NT2/D1 (cell line): ENCODE results near the gene PARP14.
A peak's percentile ranks its signal among the peaks of the same experiment; 100 is the strongest.
"Not testable (repeated sequence)": the region's sequence is repeated elsewhere in the genome, so short reads cannot be mapped to it uniquely, and the experiment has no call there.

Experiments used
- DNase-seq: peaks from one replicate; pipeline ENCODE4 v3.0.0-alpha.2; 2011; ENCODE audit warnings: low read depth, low spot score
- H3K27me3 ChIP-seq: 2 replicates; pipeline ENCODE4 v1.6.0; 2011; ENCODE audit warnings: mild to moderate bottlenecking; ENCODE audit not compliant: insufficient read length, insufficient read depth
- H3K36me3 ChIP-seq: 2 replicates; pipeline ENCODE4 v1.6.1; 2011; ENCODE audit warnings: mild to moderate bottlenecking, low read length, mixed read lengths; ENCODE audit not compliant: insufficient read depth, insufficient read length
- H3K4me1 ChIP-seq: 2 replicates; pipeline ENCODE4 v1.5.1; 2011; ENCODE audit not compliant: insufficient read depth, insufficient read length
- H3K4me3 ChIP-seq: 2 replicates; pipeline ENCODE4 v1.5.1; 2011; ENCODE audit warnings: low read depth; ENCODE audit not compliant: insufficient read length
- H3K9ac ChIP-seq: 2 replicates; pipeline ENCODE4 v1.6.0; 2011; ENCODE audit warnings: low read depth; ENCODE audit not compliant: insufficient read length
- H3K9me3 ChIP-seq: 2 replicates; pipeline ENCODE4 v1.5.1; 2011; ENCODE audit warnings: mild to moderate bottlenecking, low read length; ENCODE audit not compliant: insufficient read depth
- SUZ12 ChIP-seq: IDR thresholded peaks from 2 replicates; pipeline ENCODE4 v1.6.1; 2011; ENCODE audit not compliant: insufficient read length, insufficient read depth; ENCODE audit errors: extremely low read depth
- YY1 ChIP-seq: IDR thresholded peaks from 2 replicates; pipeline ENCODE4 v1.6.1; 2011; ENCODE audit not compliant: insufficient read length, insufficient read depth
- ZNF274 ChIP-seq: IDR thresholded peaks from 2 replicates; pipeline ENCODE4 v1.6.1; 2011; ENCODE audit warnings: mild to moderate bottlenecking, low read depth, low read length

PARP14 gene

GRCh38 chr3:122680475-122681283 is at the start of gene PARP14:
TSS of gene PARP14 (plus strand) at chr3:122680839. CDS start at chr3:122680884, 45 bp downstream.
- Histone ChIP-seq H3K4me3 (peak within 1 kb of the TSS; percentile 73), H3K36me3 (no peaks in the 10 kb centered on the region)
- no peak for TF ChIP-seq SUZ12
- no peak for TF ChIP-seq YY1
- no peak for TF ChIP-seq ZNF274

GRCh38 chr3:122635789-122636188 is 44.9 kb upstream of the PARP14 start:
- Histone ChIP-seq H3K4me3 (no peak overlapping the region), H3K4me1 (no peaks in the 10 kb centered on the region), H3K27me3 (no peaks in the 10 kb centered on the region), H3K9me3 (no peaks in the 10 kb centered on the region), H3K9ac (no peak overlapping the region), H3K36me3 (no peaks in the 10 kb centered on the region)
- DNase-seq = no peak
- TF ChIP-seq SUZ12 (no peak), YY1 (no peak), ZNF274 (no peak)

More at GRCh38 chr3:122680475-122681283, at the start of gene PARP14:
- Histone ChIP-seq H3K9me3 (no peaks in the 10 kb centered on the region), H3K9ac (peak within 1 kb of the TSS; percentile 84), H3K27me3 (peaks cover 34% of the 10 kb centered on the region), H3K4me1 (peaks cover 9% of the 10 kb centered on the region)
- DNase-seq = peak; percentile 20

- H3K27me3 ChIP-seq = no peaks in the 10 kb centered on the region
- no peak for DNase-seq
- H3K36me3 ChIP-seq = no peaks in the 10 kb centered on the region
- no peak overlapping the region for H3K4me3 ChIP-seq
- TF ChIP-seq YY1 = no peak
- no peak for TF ChIP-seq ZNF274
- TF ChIP-seq SUZ12 = no peak
- no peaks in the 10 kb centered on the region for H3K9me3 ChIP-seq
- H3K4me1 ChIP-seq = no peaks in the 10 kb centered on the region
- no peak overlapping the region for H3K9ac ChIP-seq
Measured at GRCh38 chr3:122636697-122637096, 43.9 kb upstream of the PARP14 start.

- no peak for TF ChIP-seq ZNF274
- no peak for TF ChIP-seq SUZ12
- H3K4me3 ChIP-seq = no peak overlapping the region
Measured at GRCh38 chr3:122640437-122640999, 40.1 kb upstream of the PARP14 start.

DNA sequence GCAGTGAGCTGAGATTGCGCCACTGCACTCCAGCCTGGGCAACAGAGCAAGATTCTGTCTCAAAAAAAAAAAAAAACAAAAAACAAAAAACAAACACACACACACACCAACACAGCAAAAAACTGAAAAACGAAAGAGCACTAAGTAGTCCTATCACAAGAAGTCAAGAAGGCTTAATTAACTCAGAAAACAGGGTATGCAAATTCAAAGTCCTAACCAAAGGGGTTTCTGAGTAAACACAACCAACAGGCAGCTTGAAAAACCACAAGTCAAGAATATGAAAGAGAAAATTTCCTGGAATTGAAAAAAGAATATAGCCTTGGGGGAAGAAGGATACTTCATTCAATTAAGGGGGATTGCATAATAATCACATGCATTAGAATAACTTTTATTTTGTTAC is 37.7 kb upstream of the PARP14 start:
- H3K9me3 ChIP-seq = no peaks in the 10 kb centered on the region
- H3K36me3 ChIP-seq = no peaks in the 10 kb centered on the region
- no peaks in the 10 kb centered on the region for H3K27me3 ChIP-seq
- no peak overlapping the region for H3K4me3 ChIP-seq
- no peak for DNase-seq
- no peaks in the 10 kb centered on the region for H3K4me1 ChIP-seq
- TF ChIP-seq SUZ12 = no peak
- no peak for TF ChIP-seq YY1
- TF ChIP-seq ZNF274 = no peak
- no peak overlapping the region for H3K9ac ChIP-seq

More at GRCh38 chr3:122640437-122640999, 40.1 kb upstream of the PARP14 start:
- Histone ChIP-seq H3K9me3 (no peaks in the 10 kb centered on the region), H3K27me3 (no peaks in the 10 kb centered on the region), H3K9ac (no peak overlapping the region), H3K4me1 (no peaks in the 10 kb centered on the region), H3K36me3 (no peaks in the 10 kb centered on the region)
- no peak for DNase-seq

GRCh38 chr3:122646146-122646988 is 34.3 kb upstream of the PARP14 start:
- Histone ChIP-seq H3K9ac (no peak overlapping the region), H3K27me3 (no peaks in the 10 kb centered on the region), H3K9me3 (no peaks in the 10 kb centered on the region; the same call in 1 of the 2 replicates), H3K4me1 (peaks cover 2% of the 10 kb centered on the region), H3K36me3 (no peaks in the 10 kb centered on the region), H3K4me3 (no peak overlapping the region)
- TF ChIP-seq YY1 (no peak), SUZ12 (no peak), ZNF274 (no peak)
- DNase-seq = no peak

DNA sequence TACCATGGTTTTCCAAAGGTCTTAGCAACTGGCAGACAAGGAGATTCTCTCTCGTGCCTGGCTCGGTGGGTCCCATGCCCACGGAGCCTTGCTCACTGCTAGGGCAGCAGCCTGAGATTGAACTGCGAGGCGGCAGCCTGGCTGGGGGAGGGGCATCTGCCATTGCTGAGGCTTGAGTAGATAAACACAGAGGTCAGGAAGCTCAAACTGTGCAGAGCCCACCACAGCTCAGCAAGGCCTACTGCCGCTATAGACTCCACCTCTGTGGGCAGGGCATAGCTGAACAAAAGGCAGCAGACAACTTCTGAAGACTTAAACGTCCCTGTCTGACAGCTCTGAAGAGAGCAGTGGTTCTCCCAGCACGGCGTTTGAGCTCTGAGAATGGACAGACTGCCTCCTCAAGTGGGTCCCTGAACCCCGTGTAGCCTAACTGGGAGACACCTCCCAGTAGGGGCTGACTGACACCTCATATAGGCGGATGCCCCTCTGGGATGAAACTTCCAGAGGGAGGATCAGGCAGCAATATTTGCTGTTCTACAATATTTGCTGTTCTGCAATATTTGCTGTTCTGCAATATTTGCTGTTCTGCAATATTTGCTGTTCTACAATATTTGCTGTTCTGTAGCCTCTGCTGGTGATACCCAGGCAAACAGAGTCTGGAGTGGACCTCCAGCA is 29.3 kb upstream of the PARP14 start:
- not testable (repeated sequence) for H3K4me3 ChIP-seq, H3K27me3 ChIP-seq, H3K9me3 ChIP-seq, H3K4me1 ChIP-seq, H3K9ac ChIP-seq, H3K36me3 ChIP-seq
- peak; percentile 1 for DNase-seq

DNA sequence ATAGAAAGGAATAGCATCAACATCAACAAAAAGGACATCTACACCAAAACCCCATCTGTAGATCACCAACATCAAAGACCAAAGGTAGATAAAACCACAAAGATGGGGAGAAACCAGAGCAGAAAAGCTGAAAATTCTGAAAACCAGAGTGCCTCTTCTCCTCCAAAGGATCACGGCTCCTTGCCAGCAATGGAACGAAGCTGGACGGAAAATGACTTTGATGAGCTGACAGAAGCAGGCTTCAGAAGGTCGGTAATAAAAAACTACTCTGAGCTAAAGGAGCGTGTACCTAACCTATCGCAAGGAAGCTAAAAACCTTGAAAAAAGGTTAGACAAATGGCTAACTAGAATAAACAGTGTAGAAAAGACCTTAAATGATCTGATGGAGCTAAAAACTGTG is 28.7 kb upstream of the PARP14 start:
- H3K36me3 ChIP-seq, H3K4me3 ChIP-seq, DNase-seq, H3K4me1 ChIP-seq, H3K27me3 ChIP-seq, H3K9ac ChIP-seq, H3K9me3 ChIP-seq: not testable (repeated sequence)

DNA sequence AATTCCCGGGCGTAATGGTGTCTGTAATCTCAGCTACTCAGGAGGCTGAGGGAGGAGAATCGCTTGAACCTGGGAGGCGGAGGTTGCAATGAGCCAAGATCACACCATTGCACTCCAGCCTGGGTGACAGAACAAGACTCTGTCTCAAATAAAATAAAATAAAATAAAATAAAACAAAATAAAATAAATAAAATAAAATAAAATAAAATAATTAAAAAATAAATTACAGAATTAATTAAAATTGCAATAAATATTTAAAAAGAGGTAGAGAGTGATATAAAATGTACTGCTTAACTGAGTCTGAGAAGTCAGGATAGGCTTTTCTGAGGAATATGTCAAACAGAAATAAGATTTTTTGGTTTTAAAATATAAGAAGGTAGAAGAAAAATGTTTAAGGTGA is 22.3 kb upstream of the PARP14 start:
- not testable (repeated sequence) for H3K27me3 ChIP-seq, H3K9me3 ChIP-seq, DNase-seq, H3K4me3 ChIP-seq, H3K4me1 ChIP-seq, H3K36me3 ChIP-seq, H3K9ac ChIP-seq
